GM12872 (cell line): ENCODE data around the gene SLC30A2.

Experiments
- CTCF ChIP-seq: IDR thresholded peaks from 3 replicates; pipeline ENCODE4 v1.5.1; 2011; ENCODE audit warnings: low read depth, mild to moderate bottlenecking, low read length, moderate library complexity; ENCODE audit not compliant: insufficient read depth

SLC30A2 gene

GRCh38 chr1:25997828-25998761 lies 47.8 kb downstream of the SLC30A2 start, which contains the start of gene PAFAH2:
Gene PAFAH2, minus strand, starts transcription at chr1:25998063. Its CDS starts 7,247 bp downstream, at chr1:25990816.
- TF ChIP-seq CTCF, result peak; percentile 97

GRCh38 chr1:25996966-25997827 lies 48.7 kb downstream of the SLC30A2 start:
- no peak for TF ChIP-seq CTCF

- TF ChIP-seq CTCF, result no peak
These were observed 51.3 kb downstream of the SLC30A2 start for GRCh38 chr1:25994402-25995150.

GRCh38 chr1:25993197-25993951 lies 52.5 kb downstream of the SLC30A2 start:
- TF ChIP-seq CTCF, result no peak

- no peak for TF ChIP-seq CTCF
These were observed 53.2 kb downstream of the SLC30A2 start for GRCh38 chr1:25992689-25993171.

- TF ChIP-seq CTCF, result no peak
These were observed 53.8 kb downstream of the SLC30A2 start for GRCh38 chr1:25991937-25992688.
